Activated T-cell treated with anti-CD3 and anti-CD28 coated beads, Interleukin-2, amount 50 U/mL, for 4 hours (primary cell): ENCODE results near the gene DCHS1. TPM values are rescaled to one million over a fixed set of nuclear protein-coding genes. Genes with fewer than 3 reads are reported as not detected.

Experiments
- ATAC-seq, 2 donors: fragments of 200-7000 bp; cut with Tn5 transposase; one replicate each; pipeline ENCODE4 v1.10.0; 2021
- DNase-seq: peaks from one replicate; pipeline ENCODE4 v3.0.0-alpha.2; 2020
- H3K27me3 Mint-ChIP-seq: one replicate; pipeline ENCODE4 v1.8.0; 2021; ENCODE audit warnings: low read depth, mixed read lengths
- H3K36me3 Mint-ChIP-seq: one replicate; pipeline ENCODE4 v1.8.0; 2022; ENCODE audit warnings: mixed read lengths; ENCODE audit not compliant: insufficient read depth
- H3K4me1 Mint-ChIP-seq: one replicate; pipeline ENCODE4 v1.8.0; 2021; ENCODE audit warnings: low read depth, mixed read lengths
- H3K4me3 Mint-ChIP-seq: one replicate; pipeline ENCODE4 v1.8.0; 2021; ENCODE audit warnings: mild to moderate bottlenecking, moderate library complexity, mixed read lengths
- H3K9me3 Mint-ChIP-seq: one replicate; pipeline ENCODE4 v1.8.0; 2021; ENCODE audit warnings: mixed read lengths
- total RNA-seq, 3 donors: library from RNA; stranded (reverse); gene quantifications; one replicate each; pipeline ENCODE4 v1.2.1, GENCODE V29; 2021

The DCHS1 gene
- total RNA-seq, 3 donors from 2014 or later, result 0.28 to 0.40 (median 0.33) TPM

DNA sequence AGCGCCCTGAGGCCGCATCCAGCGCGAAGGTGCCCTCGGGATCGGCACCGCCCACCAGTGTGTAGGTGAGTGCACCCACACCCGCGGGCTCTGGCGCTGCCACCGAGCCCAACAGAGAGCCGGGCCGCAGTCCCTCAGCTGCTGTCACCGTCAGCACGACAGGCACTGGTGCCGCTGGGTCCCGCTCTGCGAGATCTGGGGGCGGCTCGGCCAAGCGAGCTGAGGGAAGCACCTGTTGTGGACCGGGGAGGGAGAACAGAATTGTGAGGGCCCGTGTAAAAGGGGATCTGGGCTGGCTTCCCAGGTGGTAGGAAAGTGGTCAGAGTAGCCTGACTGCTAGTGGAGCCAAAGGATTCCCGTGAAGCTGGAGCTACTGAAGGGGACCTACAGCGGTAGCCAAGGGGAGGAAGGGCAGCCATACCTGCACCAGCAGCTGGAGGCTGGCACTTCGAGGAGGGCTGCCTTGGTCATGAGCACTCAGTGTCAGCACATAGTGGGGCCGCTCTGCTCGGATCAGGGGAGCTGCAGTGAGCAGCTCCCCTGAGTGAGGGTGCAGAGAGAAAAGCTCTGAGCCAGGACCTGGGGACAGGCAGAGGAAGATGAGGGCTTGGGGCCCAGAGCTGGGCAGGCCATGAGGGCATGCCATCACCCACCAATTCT is 24.8 kb downstream of the DCHS1 start:
- ATAC-seq, result no peak
- H3K27me3 Mint-ChIP-seq, result no peaks in the 10 kb centered on the region
- no peak overlapping the region for H3K4me3 Mint-ChIP-seq
- DNase-seq, result no peak
- no peaks in the 10 kb centered on the region for H3K9me3 Mint-ChIP-seq
- H3K36me3 Mint-ChIP-seq, result peaks cover 1% of the 10 kb centered on the region
- H3K4me1 Mint-ChIP-seq, result peaks cover 21% of the 10 kb centered on the region

DNA sequence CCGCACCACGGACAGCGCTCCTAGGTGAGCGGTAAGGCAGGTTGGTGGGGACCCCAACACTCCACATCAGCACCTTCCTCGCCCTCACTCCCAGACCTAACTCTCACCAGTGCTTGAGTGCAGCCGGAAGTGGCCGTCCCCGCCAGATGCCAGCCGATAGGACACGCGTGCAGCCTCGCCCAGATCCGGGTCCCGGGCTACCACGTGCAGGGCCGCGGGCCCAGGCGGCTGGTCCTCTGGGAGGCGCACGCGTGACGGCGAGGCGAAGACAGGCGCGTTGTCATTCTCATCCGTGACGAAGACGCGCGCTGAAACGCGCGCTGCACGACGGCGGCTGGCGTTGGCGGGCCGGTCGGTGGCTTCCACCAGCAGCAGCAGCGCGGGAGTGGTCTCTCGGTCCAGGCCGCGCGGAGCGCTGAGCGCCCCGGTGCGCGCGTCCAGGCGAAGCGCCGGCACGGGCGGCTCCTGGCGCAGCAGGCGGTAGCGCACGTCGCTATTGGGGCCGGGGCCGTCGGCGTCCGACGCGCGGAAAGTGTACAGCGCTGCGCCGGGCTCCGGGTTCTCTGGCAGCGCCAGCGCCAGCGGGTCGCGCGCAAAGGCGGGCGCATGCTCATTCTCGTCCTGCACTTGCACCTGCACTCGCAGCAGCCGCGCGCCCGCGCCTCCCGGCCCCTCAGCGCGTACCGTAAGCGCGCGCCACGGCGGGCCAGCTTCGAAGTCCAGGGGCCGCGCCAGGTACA is 25.5 kb downstream of the DCHS1 start:
- H3K4me3 Mint-ChIP-seq, result no peak overlapping the region

DNA sequence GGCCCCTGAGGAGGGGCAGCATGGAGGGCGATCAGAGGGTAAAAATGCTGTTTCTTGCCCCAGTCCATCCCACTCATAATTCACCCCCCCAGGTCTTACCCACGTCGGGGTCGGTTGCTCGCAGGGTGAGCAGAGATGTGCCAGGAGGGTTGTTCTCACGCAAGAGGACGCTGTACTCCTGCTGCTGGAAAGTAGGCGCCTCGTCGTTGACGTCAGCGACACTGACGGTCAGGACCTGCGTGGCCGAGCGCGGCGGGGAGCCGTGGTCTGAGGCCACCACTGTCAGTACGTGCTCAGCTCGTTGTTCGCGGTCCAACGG is 26.1 kb downstream of the DCHS1 start:
- no peaks in the 10 kb centered on the region for H3K9me3 Mint-ChIP-seq
- H3K4me1 Mint-ChIP-seq, result peaks cover 21% of the 10 kb centered on the region
- ATAC-seq (no peak), DNase-seq (no peak)
- peaks cover 2% of the 10 kb centered on the region for H3K36me3 Mint-ChIP-seq
- H3K4me3 Mint-ChIP-seq, result no peak overlapping the region
- H3K27me3 Mint-ChIP-seq, result no peaks in the 10 kb centered on the region

More for the DNA sequence above, 25.5 kb downstream of the DCHS1 start:
- Mint-ChIP-seq H3K4me1 (peaks cover 21% of the 10 kb centered on the region), H3K27me3 (no peaks in the 10 kb centered on the region), H3K9me3 (no peaks in the 10 kb centered on the region), H3K36me3 (peaks cover 1% of the 10 kb centered on the region)
- ATAC-seq (no peak), DNase-seq (no peak)

DNA sequence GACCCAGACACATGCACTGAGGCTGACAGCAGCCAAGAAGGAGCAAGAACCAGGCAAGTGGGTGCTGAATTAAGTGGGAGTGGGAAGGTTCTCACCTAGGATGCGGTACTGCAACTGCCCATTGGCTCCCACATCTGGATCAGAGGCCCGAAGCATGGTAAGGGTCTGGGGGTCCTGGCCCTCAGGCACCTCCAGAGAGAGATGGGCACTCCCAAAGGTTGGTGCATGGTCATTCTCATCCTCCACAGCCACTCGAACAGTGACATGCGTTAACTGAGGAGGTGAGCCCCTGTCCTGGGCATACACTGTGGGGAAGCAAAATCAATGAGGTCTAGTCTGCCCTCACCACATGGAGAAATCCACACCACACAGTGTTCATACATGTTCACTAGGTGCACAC is 27.1 kb downstream of the DCHS1 start:
- DNase-seq, result no peak
- peaks cover 5% of the 10 kb centered on the region for H3K36me3 Mint-ChIP-seq
- H3K27me3 Mint-ChIP-seq, result no peaks in the 10 kb centered on the region
- no peaks in the 10 kb centered on the region for H3K9me3 Mint-ChIP-seq
- no peak overlapping the region for H3K4me3 Mint-ChIP-seq
- no peak for ATAC-seq
- H3K4me1 Mint-ChIP-seq, result peaks cover 21% of the 10 kb centered on the region

DNA sequence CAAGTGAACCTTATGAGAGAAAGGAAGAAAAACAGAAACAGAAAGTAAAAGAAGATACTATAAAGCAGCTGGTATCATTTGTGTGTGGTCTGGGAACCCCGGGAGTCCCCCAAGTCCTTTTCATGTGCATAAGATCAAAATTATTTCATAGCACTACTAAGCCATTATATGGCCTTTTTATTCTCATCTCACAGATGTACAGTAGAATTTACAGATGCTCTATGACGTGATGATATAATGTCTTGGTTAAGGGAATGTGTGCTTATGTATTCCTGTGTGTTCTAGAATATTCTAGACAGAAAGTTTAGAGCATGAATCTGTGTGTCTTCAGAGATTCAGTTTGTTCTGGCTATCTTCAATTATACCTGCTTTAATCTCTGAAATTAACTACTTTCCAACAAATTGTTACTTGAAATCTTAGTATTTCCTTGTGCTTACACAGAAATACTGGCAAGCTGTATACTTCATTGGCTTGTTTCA is 27.8 kb downstream of the DCHS1 start:
- no peaks in the 10 kb centered on the region for H3K9me3 Mint-ChIP-seq
- no peak overlapping the region for H3K4me3 Mint-ChIP-seq
- peak; percentile 78 to 89 for ATAC-seq
- peaks cover 21% of the 10 kb centered on the region for H3K4me1 Mint-ChIP-seq
- H3K27me3 Mint-ChIP-seq, result no peaks in the 10 kb centered on the region
- H3K36me3 Mint-ChIP-seq, result peaks cover 5% of the 10 kb centered on the region
- no peak for DNase-seq

DNA sequence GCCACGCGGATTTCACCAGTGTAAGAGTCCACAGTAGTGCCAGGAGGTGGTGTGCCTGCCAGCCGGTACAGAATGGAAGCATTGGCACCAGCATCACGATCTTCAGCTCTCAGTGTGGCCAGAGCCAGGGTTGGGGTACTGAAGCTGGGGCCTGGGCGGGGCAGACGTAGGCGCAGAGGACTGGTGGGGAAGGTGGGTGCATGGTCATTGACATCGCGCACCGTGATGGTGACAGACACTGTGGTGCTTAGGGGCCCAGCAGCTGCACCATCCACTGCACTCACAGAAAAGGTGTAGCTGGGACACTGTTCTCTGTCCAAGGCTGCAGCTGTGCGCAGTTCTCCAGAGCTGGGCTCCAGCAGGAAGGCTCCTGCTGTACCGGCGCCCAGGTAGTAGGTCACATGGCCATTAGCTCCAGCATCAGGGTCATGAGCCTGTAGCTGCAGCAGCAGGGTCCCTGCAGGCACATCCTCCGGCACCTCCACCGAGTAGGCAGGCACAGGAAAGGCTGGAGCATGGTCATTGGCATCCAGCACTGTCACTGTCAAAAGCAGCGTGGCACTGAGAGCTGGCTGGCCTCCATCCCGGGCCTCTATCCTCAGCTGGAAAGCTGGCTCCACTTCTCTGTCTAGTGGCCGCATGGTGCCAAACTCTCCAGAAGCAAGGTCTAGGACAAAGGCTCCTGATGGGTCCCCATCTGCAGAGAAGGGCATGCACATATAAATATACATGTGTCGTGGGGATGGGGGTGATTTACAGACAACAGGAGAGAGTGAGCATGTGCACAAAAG is 28.4 kb downstream of the DCHS1 start:
- Mint-ChIP-seq H3K27me3 (no peaks in the 10 kb centered on the region), H3K4me1 (peaks cover 21% of the 10 kb centered on the region), H3K36me3 (peaks cover 5% of the 10 kb centered on the region), H3K4me3 (no peak overlapping the region), H3K9me3 (no peaks in the 10 kb centered on the region)
- peak in 1 of 2 donors; percentile 5 for ATAC-seq
- no peak for DNase-seq

DNA sequence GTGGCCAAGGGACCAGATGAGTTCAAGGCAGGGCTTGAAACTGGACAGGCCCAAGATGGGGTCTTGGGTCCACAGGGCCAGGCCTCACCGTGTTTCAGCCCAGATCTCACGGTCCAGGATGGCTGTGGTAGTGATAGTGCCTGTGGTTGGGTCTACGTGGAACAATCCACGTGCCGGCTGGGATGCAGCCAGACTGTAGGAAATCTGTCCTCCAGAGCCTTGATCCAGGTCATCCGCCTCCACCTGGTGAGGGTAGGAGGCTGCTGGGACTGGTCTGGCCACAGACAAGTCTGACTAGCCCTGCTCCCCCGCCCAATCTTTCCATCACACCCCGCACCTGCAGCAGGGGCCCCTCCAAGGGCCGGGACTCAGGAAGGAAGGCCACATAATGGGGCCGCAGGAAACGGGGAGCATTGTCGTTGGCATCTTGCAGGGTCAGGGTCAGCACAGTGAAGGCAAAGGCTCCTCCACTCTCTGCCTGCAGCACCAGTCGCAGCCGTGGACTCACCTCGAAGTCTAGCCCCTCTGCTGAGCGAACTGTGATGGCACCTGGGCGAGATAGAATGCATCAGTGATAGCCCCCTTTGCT is 29.7 kb downstream of the DCHS1 start:
- H3K36me3 Mint-ChIP-seq, result peaks cover 4% of the 10 kb centered on the region
- no peaks in the 10 kb centered on the region for H3K9me3 Mint-ChIP-seq
- H3K4me3 Mint-ChIP-seq, result no peak overlapping the region
- no peaks in the 10 kb centered on the region for H3K27me3 Mint-ChIP-seq
- peaks cover 21% of the 10 kb centered on the region for H3K4me1 Mint-ChIP-seq
- DNase-seq (no peak), ATAC-seq (no peak)

DNA sequence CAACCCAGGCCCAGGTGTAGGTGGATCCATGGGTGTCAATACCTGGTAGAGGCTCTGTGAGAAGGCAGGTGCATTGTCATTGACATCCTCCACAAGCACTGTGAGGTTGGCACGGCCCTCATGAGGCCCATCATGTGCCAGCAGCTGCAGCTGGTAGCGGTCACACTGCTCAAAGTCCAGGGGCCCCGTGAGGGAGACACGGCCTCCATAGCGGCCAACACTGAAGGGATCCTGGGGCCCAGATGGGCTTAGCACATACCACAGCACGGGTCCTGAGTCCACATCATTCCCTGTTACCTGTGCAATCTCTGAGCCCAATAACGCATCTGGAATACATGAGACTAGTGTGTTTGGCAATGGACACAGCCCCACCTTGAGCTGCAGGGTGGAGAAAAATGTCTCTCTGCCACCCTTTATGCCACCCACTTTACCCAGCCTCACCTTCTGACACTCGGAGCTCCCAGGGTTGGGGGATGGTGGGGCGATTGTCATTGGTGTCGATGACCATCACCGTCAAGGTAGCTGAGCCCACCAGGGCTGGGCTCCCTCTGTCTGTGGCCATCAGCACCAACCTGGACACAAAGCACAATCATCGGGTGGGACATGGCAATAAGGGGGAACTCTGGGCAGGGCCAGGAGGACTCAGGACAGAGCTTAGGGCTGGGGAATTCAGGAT is 30.3 kb downstream of the DCHS1 start:
- Mint-ChIP-seq H3K36me3 (peaks cover 4% of the 10 kb centered on the region), H3K27me3 (no peaks in the 10 kb centered on the region), H3K4me3 (no peak overlapping the region), H3K4me1 (peaks cover 21% of the 10 kb centered on the region), H3K9me3 (no peaks in the 10 kb centered on the region)
- DNase-seq, result no peak
- ATAC-seq, result no peak

DNA sequence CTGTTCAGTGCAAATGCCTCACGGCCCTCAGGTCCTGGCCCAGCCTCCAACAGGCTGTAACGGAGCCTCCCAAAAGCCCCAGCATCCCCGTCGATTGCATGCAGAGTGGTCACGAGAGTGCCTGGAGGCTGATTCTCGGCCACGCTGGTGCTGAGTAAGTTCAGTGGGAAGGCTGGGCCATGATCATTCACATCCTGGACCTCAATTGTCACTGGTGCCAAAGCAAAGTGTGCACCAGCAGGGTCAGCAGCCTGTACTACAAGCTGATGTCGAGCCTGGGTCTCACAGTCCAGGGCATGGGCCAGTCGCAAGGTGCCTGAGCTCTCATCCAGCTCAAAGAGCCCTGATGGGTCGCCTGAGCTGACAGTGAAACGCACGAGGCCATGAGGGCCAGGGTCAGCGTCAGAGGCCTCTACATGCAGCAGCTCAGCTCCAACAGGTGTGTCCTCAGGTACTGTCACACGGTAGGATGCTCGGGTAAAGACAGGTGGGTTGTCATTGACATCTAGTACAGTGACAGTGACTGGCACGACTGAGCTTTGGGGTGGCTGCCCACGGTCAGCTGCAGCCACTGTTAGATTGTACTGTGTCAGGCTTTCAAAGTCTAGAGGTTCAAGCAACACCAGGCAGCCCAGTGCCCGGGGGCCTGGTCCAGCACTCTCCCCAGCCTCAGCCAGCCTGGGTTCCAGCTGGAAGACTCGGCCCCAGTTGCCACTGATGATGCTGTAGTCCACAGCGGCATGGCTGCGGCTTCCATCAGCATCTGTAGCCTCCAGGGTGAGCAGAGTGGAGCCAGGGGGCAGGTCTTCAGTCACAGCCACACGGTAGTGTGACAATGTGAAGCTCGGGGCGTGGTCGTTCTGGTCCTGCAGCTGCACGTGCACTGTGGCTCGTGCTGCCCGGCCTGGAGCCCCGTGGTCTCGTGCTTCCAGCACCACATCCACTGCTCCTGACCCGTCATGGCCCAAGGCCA is 31.9 kb downstream of the DCHS1 start:
- Mint-ChIP-seq H3K4me3 (no peak overlapping the region), H3K4me1 (peaks cover 21% of the 10 kb centered on the region), H3K36me3 (peaks cover 4% of the 10 kb centered on the region), H3K9me3 (no peaks in the 10 kb centered on the region), H3K27me3 (no peaks in the 10 kb centered on the region)
- no peak for DNase-seq
- ATAC-seq, result no peak

DNA sequence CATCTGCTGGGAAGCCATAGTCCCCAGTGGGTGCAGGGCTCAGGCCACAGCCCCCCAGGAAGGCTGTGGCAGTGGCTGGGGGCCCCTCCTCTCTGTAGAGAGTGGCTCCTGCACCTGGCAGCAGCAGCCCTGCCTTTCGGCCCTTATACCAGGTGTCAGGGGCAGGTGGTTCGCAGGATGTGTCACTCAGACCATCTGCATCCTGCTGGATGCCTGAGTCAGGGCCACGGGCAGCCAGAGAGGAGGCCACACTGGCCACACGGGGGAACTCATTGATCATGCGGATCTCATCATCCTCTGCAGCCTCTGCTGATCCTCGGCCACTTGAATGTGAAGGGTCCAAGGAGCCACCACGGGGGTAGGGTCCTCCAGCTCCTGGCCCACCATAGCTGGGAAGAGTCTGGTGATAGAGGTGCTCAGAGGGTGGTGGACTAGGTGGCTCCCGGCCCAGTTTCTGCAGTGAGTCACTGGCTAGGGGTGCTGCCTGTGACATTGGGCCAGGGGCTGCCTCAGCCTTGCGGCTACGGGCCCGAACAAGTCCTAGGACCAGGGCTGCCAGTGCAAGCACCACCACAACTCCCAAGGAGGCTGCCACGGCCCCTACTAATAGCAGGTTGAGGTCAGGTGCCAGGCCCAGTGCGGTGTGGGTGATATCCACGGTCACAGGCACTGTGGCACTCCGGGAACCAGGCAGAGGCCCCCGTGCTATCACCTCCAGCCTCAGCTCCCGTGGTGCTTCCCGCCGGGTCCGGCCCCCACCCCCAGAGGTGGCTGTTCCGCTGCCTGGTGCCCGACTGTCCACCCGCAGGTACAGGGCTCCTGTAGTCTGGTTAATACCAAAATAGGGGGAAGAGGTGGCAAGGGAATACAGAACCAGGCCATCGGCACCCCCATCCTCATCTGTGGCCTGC is 33.1 kb downstream of the DCHS1 start:
- Mint-ChIP-seq H3K36me3 (peaks cover 4% of the 10 kb centered on the region), H3K27me3 (no peaks in the 10 kb centered on the region), H3K9me3 (no peaks in the 10 kb centered on the region), H3K4me1 (peaks cover 12% of the 10 kb centered on the region), H3K4me3 (no peak overlapping the region)
- no peak for DNase-seq
- ATAC-seq, result no peak

DNA sequence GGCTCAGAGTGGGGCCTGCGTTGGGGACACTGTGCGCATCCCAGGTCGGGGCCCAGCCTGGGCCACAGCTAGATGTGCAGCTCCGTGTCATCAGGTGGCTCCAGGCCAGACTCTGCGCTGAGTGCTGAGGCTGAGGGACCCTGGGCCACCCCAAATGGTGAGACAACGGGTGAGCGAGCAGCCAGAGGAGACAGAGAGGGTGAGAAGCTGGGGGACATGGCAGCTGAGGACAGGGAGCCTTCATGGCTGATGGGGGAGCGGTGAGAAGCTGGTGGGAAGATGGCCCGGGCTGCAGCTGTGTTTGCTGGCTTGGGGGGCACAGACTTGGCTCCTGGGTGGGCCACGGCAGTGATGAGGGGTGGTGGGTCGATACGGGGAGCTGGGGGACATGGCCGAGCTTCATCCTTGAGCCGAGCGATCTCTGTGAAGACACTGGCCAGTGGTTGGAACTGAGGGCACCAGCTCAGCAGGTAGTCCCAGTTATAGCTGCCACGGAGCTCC is 33.8 kb downstream of the DCHS1 start:
- Mint-ChIP-seq H3K9me3 (no peaks in the 10 kb centered on the region), H3K36me3 (peaks cover 4% of the 10 kb centered on the region), H3K4me3 (no peak overlapping the region), H3K27me3 (no peaks in the 10 kb centered on the region), H3K4me1 (peaks cover 4% of the 10 kb centered on the region)
- DNase-seq (no peak), ATAC-seq (no peak)

DNA sequence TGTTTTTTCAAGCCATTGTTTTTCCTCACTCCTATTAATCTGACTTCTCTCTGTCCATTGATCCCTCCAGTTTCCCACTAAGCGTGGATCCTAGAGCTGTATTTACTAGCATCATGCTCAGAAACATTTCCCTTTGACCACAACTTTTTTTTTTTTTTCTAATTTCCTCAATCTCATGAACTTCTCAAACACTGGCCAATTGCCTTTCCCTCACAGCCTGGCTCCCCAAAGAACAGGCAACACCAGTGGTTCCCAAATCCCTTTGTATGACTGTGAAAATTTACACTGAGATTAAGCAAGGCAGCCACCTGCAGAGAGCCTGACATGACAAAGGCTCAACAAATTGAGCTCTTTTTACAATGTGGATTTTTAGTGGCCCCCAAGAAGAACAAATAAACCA is 35.0 kb downstream of the DCHS1 start:
- Mint-ChIP-seq H3K36me3 (peaks cover 8% of the 10 kb centered on the region), H3K27me3 (no peaks in the 10 kb centered on the region), H3K4me1 (peaks cover 8% of the 10 kb centered on the region), H3K9me3 (no peaks in the 10 kb centered on the region), H3K4me3 (no peak overlapping the region)
- ATAC-seq, result no peak
- no peak for DNase-seq
